Putamen (tissue), 1 donor: ENCODE data around the gene MYO5A.
"Not testable (repeated sequence)": the region's sequence is repeated elsewhere in the genome, so short reads cannot be mapped to it uniquely, and the experiment has no call there.

Experiments
- DNase-seq: peaks from one replicate; pipeline ENCODE4 v3.0.0-alpha.2; 2016; ENCODE audit warnings: low spot score

The MYO5A gene

GRCh38 chr15:52505151-52505550 lies 23.5 kb downstream of the MYO5A start:
- no peak for DNase-seq

GRCh38 chr15:52503788-52504496 lies 24.7 kb downstream of the MYO5A start:
- peak; percentile 59 for DNase-seq

- no peak for DNase-seq
Observed at GRCh38 chr15:52502608-52503007, 26.1 kb downstream of the MYO5A start.

- DNase-seq: peak; percentile 42
Observed at GRCh38 chr15:52499506-52499905, 29.2 kb downstream of the MYO5A start.

- no peak for DNase-seq
Observed at GRCh38 chr15:52498706-52499105, 30.0 kb downstream of the MYO5A start.

GRCh38 chr15:52496776-52497470 lies 31.8 kb downstream of the MYO5A start:
- no peak for DNase-seq

- no peak for DNase-seq
Observed at GRCh38 chr15:52496175-52496574, 32.5 kb downstream of the MYO5A start.

GRCh38 chr15:52495125-52495524 lies 33.6 kb downstream of the MYO5A start:
- DNase-seq: no peak

GRCh38 chr15:52493968-52494367 lies 34.7 kb downstream of the MYO5A start:
- DNase-seq: no peak

- no peak for DNase-seq
Observed at GRCh38 chr15:52492132-52492531, 36.5 kb downstream of the MYO5A start.

GRCh38 chr15:52491472-52491871 lies 37.2 kb downstream of the MYO5A start:
- DNase-seq: no peak

GRCh38 chr15:52489430-52489829 lies 39.2 kb downstream of the MYO5A start:
- not testable (repeated sequence) for DNase-seq

- DNase-seq: no peak
Observed at GRCh38 chr15:52488830-52489229, 39.9 kb downstream of the MYO5A start.

- peak; percentile 64 for DNase-seq
Observed at GRCh38 chr15:52486003-52486996, 42.4 kb downstream of the MYO5A start.

- no peak for DNase-seq
Observed at GRCh38 chr15:52485290-52485689, 43.4 kb downstream of the MYO5A start.

- DNase-seq: no peak
Observed at GRCh38 chr15:52483707-52484106, 45.0 kb downstream of the MYO5A start.

GRCh38 chr15:52481915-52482314 lies 46.8 kb downstream of the MYO5A start:
- DNase-seq: no peak

- DNase-seq: no peak
Observed at GRCh38 chr15:52480990-52481389, 47.7 kb downstream of the MYO5A start.

GRCh38 chr15:52466716-52467115 lies 62.0 kb downstream of the MYO5A start:
- DNase-seq: no peak

GRCh38 chr15:52466134-52466701 lies 62.5 kb downstream of the MYO5A start:
- DNase-seq: no peak

- no peak for DNase-seq
Observed at GRCh38 chr15:52464478-52464877, 64.2 kb downstream of the MYO5A start.

- DNase-seq: no peak
Observed at GRCh38 chr15:52464040-52464439, 64.6 kb downstream of the MYO5A start.
